ENCODE results near the gene COL18A1. TPM values are rescaled to one million over a fixed set of nuclear protein-coding genes. Genes with fewer than 3 reads are reported as not detected.

The COL18A1 gene
- total RNA-seq, 4 donors from 2014 or later = 97.7 to 173 (median 110) TPM

GRCh38 chr21:45540601-45540970, 135.6 kb downstream of the COL18A1 start:
- WGBS = 90% methylated on average over 10 of the region's 10 CpGs
- TF ChIP-seq CTCF (IDR thresholded peaks at IDR 0.05) (no peak), POLR2A (IDR thresholded peaks at IDR 0.05; ENCODE audit: low read depth) (no peak)
- no peaks in the 10 kb centered on the region for H3K36me3 ChIP-seq
- H3K9me3 ChIP-seq = no peaks in the 10 kb centered on the region
- DNase-seq (ENCODE audit: extremely low spot score) = no peak
- no peaks in the 10 kb centered on the region for H3K27me3 ChIP-seq
- no peak overlapping the region for H3K27ac ChIP-seq (replicated peaks in 1 of 4)
- H3K4me1 ChIP-seq = peaks cover 12 to 25% (median 19%) of the 10 kb centered on the region in 4 donors
- no peak overlapping the region for H3K4me3 ChIP-seq
- intact Hi-C loops (cut with DNase I) = no loop called here

GRCh38 chr21:45541221-45542039, 136.5 kb downstream of the COL18A1 start:
- Histone ChIP-seq H3K27me3 (no peaks in the 10 kb centered on the region), H3K4me3 (peak overlapping the region; percentile 73 to 92 (median 79)), H3K36me3 (no peaks in the 10 kb centered on the region), H3K27ac (replicated peaks in 1 of 4) (peak overlapping the region; percentile 61 to 78 (median 70)), H3K9me3 (no peaks in the 10 kb centered on the region), H3K4me1 (peaks cover 12 to 25% (median 19%) of the 10 kb centered on the region in 4 donors)
- whole genome bisulfite sequencing = 20% methylated on average over 2 of the region's 50 CpGs
- peak; percentile 26 to 65 for TF ChIP-seq POLR2AphosphoS5 (IDR thresholded peaks at IDR 0.05)
- no peak for TF ChIP-seq CTCF (IDR thresholded peaks at IDR 0.05)
- intact Hi-C loops (cut with DNase I) = no loop called here
- no peak for DNase-seq (ENCODE audit: extremely low spot score)

- DNase-seq (ENCODE audit: extremely low spot score) = no peak
- WGBS = 0% methylated on average over 4 of the region's 59 CpGs
Measured at GRCh38 chr21:45542242-45542666, 137.3 kb downstream of the COL18A1 start, which contains the start of gene SLC19A1. Gene SLC19A1, minus strand, starts transcription at chr21:45542440. Its CDS starts 4,481 bp downstream, at chr21:45537959.

GRCh38 chr21:45542667-45543370, 137.9 kb downstream of the COL18A1 start:
- peaks cover 12 to 25% (median 19%) of the 10 kb centered on the region in 4 donors for H3K4me1 ChIP-seq
- peak overlapping the region; percentile 73 to 92 (median 79) for H3K4me3 ChIP-seq
- H3K27ac ChIP-seq (replicated peaks in 1 of 4) = peak overlapping the region; percentile 61 to 78 (median 70)
- DNase-seq (ENCODE audit: extremely low spot score) = no peak
- WGBS = 51% methylated on average over 21 of the region's 55 CpGs
- intact Hi-C loops (cut with DNase I) = no loop called here
- no peak for TF ChIP-seq EP300 (IDR thresholded peaks at IDR 0.05)
- TF ChIP-seq CTCF (IDR thresholded peaks at IDR 0.05) = no peak
- TF ChIP-seq POLR2A (IDR thresholded peaks at IDR 0.05; ENCODE audit: low read depth) = no peak
- no peak for TF ChIP-seq POLR2AphosphoS5 (IDR thresholded peaks at IDR 0.05)
- H3K27me3 ChIP-seq = no peaks in the 10 kb centered on the region
- no peaks in the 10 kb centered on the region for H3K36me3 ChIP-seq
- H3K9me3 ChIP-seq = no peaks in the 10 kb centered on the region

More at GRCh38 chr21:45542242-45542666, 137.3 kb downstream of the COL18A1 start, which contains the start of gene SLC19A1:
- Histone ChIP-seq H3K4me3 (peak within 1 kb of the TSS; percentile 73 to 92 (median 79)), H3K4me1 (peaks cover 12 to 25% (median 19%) of the 10 kb centered on the region in 4 donors), H3K9me3 (no peaks in the 10 kb centered on the region), H3K27ac (replicated peaks in 1 of 4) (peak within 1 kb of the TSS; percentile 61 to 78 (median 70)), H3K36me3 (no peaks in the 10 kb centered on the region), H3K27me3 (no peaks in the 10 kb centered on the region)
- intact Hi-C loops (cut with DNase I) = no loop called here
- TF ChIP-seq EP300 (IDR thresholded peaks at IDR 0.05) = no peak
- TF ChIP-seq CTCF (IDR thresholded peaks at IDR 0.05) = peak; percentile 41 to 61 (median 59)
- no peak for TF ChIP-seq POLR2A (IDR thresholded peaks at IDR 0.05; ENCODE audit: low read depth)
- no peak for TF ChIP-seq POLR2AphosphoS5 (IDR thresholded peaks at IDR 0.05)
